ENCODE data around the gene CLMN.
"Not testable (repeated sequence)": the region's sequence is repeated elsewhere in the genome, so short reads cannot be mapped to it uniquely, and the experiment has no call there.

The CLMN gene

GRCh38 chr14:95193081-95193480 lies 126.6 kb downstream of the CLMN start:
- DNase-seq (ENCODE audit: low read depth), result no peak

- DNase-seq (ENCODE audit: low read depth), result no peak
Observed at GRCh38 chr14:95192311-95192710, 127.4 kb downstream of the CLMN start.

- no peak for DNase-seq (ENCODE audit: low read depth)
Observed at GRCh38 chr14:95191445-95192199, 128.1 kb downstream of the CLMN start.

- DNase-seq (ENCODE audit: low read depth), result no peak
Observed at GRCh38 chr14:95190857-95191256, 128.9 kb downstream of the CLMN start.

- no peak for DNase-seq (ENCODE audit: low read depth)
Observed at GRCh38 chr14:95190346-95190840, 129.3 kb downstream of the CLMN start.

- no peak for DNase-seq (ENCODE audit: low read depth)
Observed at GRCh38 chr14:95189367-95190132, 130.2 kb downstream of the CLMN start.

GRCh38 chr14:95188380-95188779 lies 131.3 kb downstream of the CLMN start:
- no peak for DNase-seq (ENCODE audit: low read depth)

- DNase-seq (ENCODE audit: low read depth), result no peak
Observed at GRCh38 chr14:95185767-95186392, 133.8 kb downstream of the CLMN start.

- peak; percentile 1 for DNase-seq (ENCODE audit: low read depth)
Observed at GRCh38 chr14:95185033-95185766, 134.5 kb downstream of the CLMN start.

GRCh38 chr14:95184413-95184790 lies 135.3 kb downstream of the CLMN start:
- DNase-seq (ENCODE audit: low read depth), result no peak

- no peak for DNase-seq (ENCODE audit: low read depth)
Observed at GRCh38 chr14:95183532-95184412, 135.9 kb downstream of the CLMN start.

GRCh38 chr14:95183082-95183481 lies 136.6 kb downstream of the CLMN start:
- DNase-seq (ENCODE audit: low read depth), result no peak

GRCh38 chr14:95182379-95182778 lies 137.3 kb downstream of the CLMN start:
- no peak for DNase-seq (ENCODE audit: low read depth)

- no peak for DNase-seq (ENCODE audit: low read depth)
Observed at GRCh38 chr14:95180966-95181741, 138.6 kb downstream of the CLMN start.

GRCh38 chr14:95175670-95176069 lies 144.0 kb downstream of the CLMN start:
- not testable (repeated sequence) for DNase-seq (ENCODE audit: low read depth)

GRCh38 chr14:95174184-95174792 lies 145.4 kb downstream of the CLMN start:
- no peak for DNase-seq (ENCODE audit: low read depth)

- no peak for DNase-seq (ENCODE audit: low read depth)
Observed at GRCh38 chr14:95173518-95173917, 146.2 kb downstream of the CLMN start.

- DNase-seq (ENCODE audit: low read depth), result no peak
Observed at GRCh38 chr14:95167177-95167576, 152.5 kb downstream of the CLMN start.

GRCh38 chr14:95165517-95165916 lies 154.2 kb downstream of the CLMN start:
- no peak for DNase-seq (ENCODE audit: low read depth)

- no peak for DNase-seq (ENCODE audit: low read depth)
Observed at GRCh38 chr14:95164506-95164905, 155.2 kb downstream of the CLMN start.
